OCI-LY3 (cell line): ENCODE results near the gene FAM81B.

Source experiments
- CTCF ChIP-seq: fragments of 200-600, 300-600 bp; sonication (generic); IDR thresholded peaks from 2 replicates; pipeline ENCODE4 v1.5.1; 2014; ENCODE audit warnings: antibody characterized with exemption, low read length, low read depth
- EZH2phosphoT487 ChIP-seq: fragments of 200-600 bp; shearing (Covaris generic); IDR thresholded peaks from 2 replicates; pipeline ENCODE4 v1.6.1; 2018; ENCODE audit warnings: antibody characterized with exemption, mixed run types, low read depth

GRCh38 chr5:95454536-95454935 lies 63.4 kb downstream of the FAM81B start:
- no peak for TF ChIP-seq CTCF
- TF ChIP-seq EZH2phosphoT487 = no peak
